Measurements from ENCODE around the gene ELF3. TPM values are rescaled to one million over a fixed set of nuclear protein-coding genes. Genes with fewer than 3 reads are reported as not detected.
"Not testable (repeated sequence)": the region's sequence is repeated elsewhere in the genome, so short reads cannot be mapped to it uniquely, and the experiment has no call there.

The ELF3 gene
- total RNA-seq, 4 donors from 2014 or later = 0.17 to 2.9 (median 1.2) TPM; not detected in 1

- WGBS = 96% methylated on average over 4 of the region's 4 CpGs
- intact Hi-C loops (cut with DNase I) = no loop called here
- Histone ChIP-seq H3K9me3 (no peaks in the 10 kb centered on the region), H3K4me3 (no peak overlapping the region), H3K27me3 (no peaks in the 10 kb centered on the region), H3K4me1 (peaks cover 0 to 3% (median 0%) of the 10 kb centered on the region in 4 donors), H3K36me3 (no peaks in the 10 kb centered on the region), H3K27ac (replicated peaks in 1 of 4) (no peak overlapping the region)
- no peak for TF ChIP-seq CTCF (IDR thresholded peaks at IDR 0.05)
- TF ChIP-seq EP300 (IDR thresholded peaks at IDR 0.05) = no peak
- no peak for TF ChIP-seq POLR2A (IDR thresholded peaks at IDR 0.05; ENCODE audit: low read depth)
- TF ChIP-seq POLR2AphosphoS5 (IDR thresholded peaks at IDR 0.05) = no peak
- no peak for DNase-seq (ENCODE audit: extremely low spot score)
Observed at GRCh38 chr1:202061055-202061454, 50.7 kb downstream of the ELF3 start.

- DNase-seq (ENCODE audit: extremely low spot score); H3K27me3 ChIP-seq; H3K4me3 ChIP-seq; intact Hi-C loops (cut with DNase I); H3K4me1 ChIP-seq; H3K27ac ChIP-seq (replicated peaks in 1 of 4); H3K9me3 ChIP-seq; H3K36me3 ChIP-seq: not testable (repeated sequence)
- 82% methylated on average over 6 of the region's 6 CpGs for WGBS
Observed at GRCh38 chr1:202061787-202062186, 51.4 kb downstream of the ELF3 start.

DNA sequence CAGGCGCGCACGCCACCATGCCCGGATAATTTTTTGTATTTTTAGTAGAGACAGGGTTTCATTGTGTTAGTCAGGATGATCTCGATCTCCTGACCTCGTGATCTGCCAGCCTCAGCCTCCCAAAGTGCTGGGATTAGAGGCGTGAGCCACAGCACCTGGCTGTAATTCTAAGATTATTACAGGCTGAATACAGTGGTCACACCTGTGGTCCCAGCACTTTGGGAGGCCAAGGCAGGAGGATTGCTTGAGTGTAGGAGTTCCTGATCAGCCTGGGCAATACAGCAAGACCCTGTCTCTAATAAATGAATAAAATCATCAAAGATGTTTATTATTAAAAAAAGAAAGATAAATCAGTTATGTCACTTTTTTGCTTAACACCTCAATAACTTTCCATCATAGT is 52.2 kb downstream of the ELF3 start:
- H3K9me3 ChIP-seq; H3K4me1 ChIP-seq; DNase-seq (ENCODE audit: extremely low spot score); H3K27me3 ChIP-seq; H3K4me3 ChIP-seq; H3K27ac ChIP-seq (replicated peaks in 1 of 4); intact Hi-C loops (cut with DNase I); H3K36me3 ChIP-seq: not testable (repeated sequence)
- WGBS = 98% methylated on average over 7 of the region's 7 CpGs

GRCh38 chr1:202063093-202063492 is 52.7 kb downstream of the ELF3 start:
- no peak for DNase-seq (ENCODE audit: extremely low spot score)
- 5% methylated on average over 1 of the region's 1 CpG for WGBS

GRCh38 chr1:202064889-202065312 is 54.5 kb downstream of the ELF3 start:
- H3K4me3 ChIP-seq; H3K4me1 ChIP-seq; H3K9me3 ChIP-seq; H3K27me3 ChIP-seq; intact Hi-C loops (cut with DNase I); H3K27ac ChIP-seq (replicated peaks in 1 of 4); H3K36me3 ChIP-seq; DNase-seq (ENCODE audit: extremely low spot score): not testable (repeated sequence)
- WGBS = 89% methylated on average over 10 of the region's 10 CpGs

More at GRCh38 chr1:202063093-202063492, 52.7 kb downstream of the ELF3 start:
- Histone ChIP-seq H3K27ac (replicated peaks in 1 of 4) (no peak overlapping the region), H3K27me3 (no peaks in the 10 kb centered on the region), H3K4me1 (no peaks in the 10 kb centered on the region), H3K9me3 (no peaks in the 10 kb centered on the region), H3K4me3 (no peak overlapping the region), H3K36me3 (no peaks in the 10 kb centered on the region)
- TF ChIP-seq POLR2A (IDR thresholded peaks at IDR 0.05; ENCODE audit: low read depth) = no peak
- no peak for TF ChIP-seq POLR2AphosphoS5 (IDR thresholded peaks at IDR 0.05)
- TF ChIP-seq CTCF (IDR thresholded peaks at IDR 0.05) = no peak
- no peak for TF ChIP-seq EP300 (IDR thresholded peaks at IDR 0.05)
- intact Hi-C loops (cut with DNase I) = no loop called here

Small RNAs within 50 kb of the gene (small RNA-seq; reads per million reads assigned to genes)
- gene AL691482.1 (0 reads per million in 3 donors), gene AL691482.2 (0 reads per million in 3 donors), gene MIR6740 (0 to 0.51 (median 0) reads per million in 3 donors), gene RF00156 (0 reads per million in 3 donors)

Other genes with a start within 250 kb of the ELF3 start
- 10 to 100 TPM; 17.4 to 31.8 (median 23.1) TPM for gene IPO9, start 181.4 kb upstream of the ELF3 start, total RNA-seq
- gene SHISA4, start 121.7 kb upstream of the ELF3 start, total RNA-seq = 10 to 100 TPM; 20.3 to 31.0 (median 28.5) TPM
- 1,000 to 10,000 TPM; 1,021 to 1,618 (median 1,290) TPM for gene LMOD1, start 64.0 kb upstream of the ELF3 start, total RNA-seq
- 10 to 100 TPM; 30.7 to 46.1 (median 32.4) TPM for gene TIMM17A, start 55.1 kb upstream of the ELF3 start, total RNA-seq
- 10 to 100 TPM; 33.0 to 49.0 (median 44.0) TPM for gene RNPEP, start 27.9 kb upstream of the ELF3 start, total RNA-seq
- gene GPR37L1, start 112.3 kb downstream of the ELF3 start, total RNA-seq = under 1 TPM in 3 of 4 donors, not detected in 1; 0.17 to 0.69 (median 0.58) TPM
- 10 to 100 TPM; 41.1 to 60.8 (median 53.6) TPM for gene ARL8A, start 134.2 kb downstream of the ELF3 start, total RNA-seq
- 1 to 10 TPM in 2 of 4 donors, under 1 TPM in 2; 0.78 to 2.5 (median 1.3) TPM for gene PTPN7, start 150.0 kb downstream of the ELF3 start, total RNA-seq
- 1 to 10 TPM in 1 of 4 donors, under 1 TPM in 2, not detected in 1; under 0.01 to 1.2 (median 0.78) TPM for gene LGR6, start 183.2 kb downstream of the ELF3 start, total RNA-seq

Data from esophagus muscularis mucosa (tissue), 4 donors.